B cell (primary cell): ENCODE data around the gene LILRB1. TPM values are rescaled to one million over a fixed set of nuclear protein-coding genes. Genes with fewer than 3 reads are reported as not detected.
"Not testable (repeated sequence)": the region's sequence is repeated elsewhere in the genome, so short reads cannot be mapped to it uniquely, and the experiment has no call there.

Source experiments
- ATAC-seq: fragments of 200-7000 bp; cut with Tn5 transposase; one replicate; pipeline ENCODE4 v1.10.0; 2021; ENCODE audit warnings: low read depth, mild to moderate bottlenecking, moderate number of reproducible peaks, moderate library complexity
- CTCF ChIA-PET: fragments of 350-600 bp; sonication (Branson Sonifier 250); formaldehyde crosslinking; loops from one replicate; lab custom pipeline; 2021; ENCODE audit warnings: antibody characterized with exemption, inconsistent platforms; lab: Charles Lee
- POLR2A ChIA-PET: fragments of 350-600 bp; sonication (Branson Sonifier 250); formaldehyde crosslinking; loops from one replicate; lab custom pipeline; 2021; ENCODE audit warnings: antibody characterized with exemption; lab: Charles Lee
- DNase-seq: peaks from one replicate; pipeline ENCODE4 v3.0.0; 2013
- H2AFZ ChIP-seq: 2 replicates; pipeline ENCODE4 v1.6.1; 2012; ENCODE audit warnings: mild to moderate bottlenecking, low read depth, low read length; ENCODE audit not compliant: insufficient read depth, poor library complexity, severe bottlenecking
- H3K27ac ChIP-seq, 2 donors: 1 replicate in 1 of 2; 2 replicates in 1 of 2; pipeline ENCODE4 v1.5.1; 2012 to 2013; ENCODE audit warnings: low read length in 2 of 2, mild to moderate bottlenecking in 2 of 2, moderate library complexity in 1 of 2
- H3K27me3 ChIP-seq, 4 experiments: fragments of 200-600 bp in 1 of 4; sonication (generic) in 1 of 4; replicated peaks in 1 of 4; 1 replicate in 2 of 4; 2 replicates in 2 of 4; pipeline versions ENCODE4 v1.6.1 to v1.7.0; 2013 to 2016; ENCODE audit warnings: low read length in 3 of 4, mild to moderate bottlenecking in 2 of 4, mixed read lengths in 1 of 4, moderate library complexity in 1 of 4; ENCODE audit not compliant: insufficient read depth in 4 of 4, control insufficient read depth in 3 of 4; ENCODE audit errors: control extremely low read depth in 1 of 4
- H3K36me3 ChIP-seq, 2 experiments: replicated peaks in 1 of 2; 1 replicate in 1 of 2; 2 replicates in 1 of 2; pipeline versions ENCODE4 v1.6.1 to v1.7.1; 2013; ENCODE audit warnings: low read length in 1 of 2; ENCODE audit not compliant: insufficient read depth in 2 of 2, control insufficient read depth in 1 of 2; ENCODE audit errors: control extremely low read depth in 1 of 2, extremely low read depth in 1 of 2
- H3K4me1 ChIP-seq, 2 donors: fragments of 200-600 bp in 1 of 2; sonication (generic) in 1 of 2; 1 replicate in 1 of 2; 2 replicates in 1 of 2; pipeline versions ENCODE4 v1.5.1 to v1.6.1; 2013 to 2017; ENCODE audit warnings: low read length in 2 of 2; ENCODE audit not compliant: control insufficient read depth in 2 of 2, insufficient read depth in 2 of 2
- H3K4me2 ChIP-seq: replicated peaks from 2 replicates; pipeline ENCODE3; 2012; ENCODE audit warnings: mild to moderate bottlenecking, low read depth, low read length; ENCODE audit not compliant: poor library complexity, severe bottlenecking
- H3K4me3 ChIP-seq, 5 experiments: fragments of 200-600 bp in 1 of 5; sonication (generic) in 1 of 5; 1 replicate in 3 of 5; 2 replicates in 2 of 5; pipeline versions ENCODE4 v1.5.1 to v1.7.0; 2011 to 2016; ENCODE audit warnings: low read length in 4 of 5, mild to moderate bottlenecking in 4 of 5, low read depth in 2 of 5, control low read depth in 1 of 5, moderate library complexity in 1 of 5; ENCODE audit not compliant: insufficient read depth in 1 of 5; ENCODE audit errors: control extremely low read depth in 1 of 5, extremely low read depth in 1 of 5
- H3K79me2 ChIP-seq: fragments of 200-600 bp; sonication (generic); one replicate; pipeline ENCODE4 v1.6.0; 2016; ENCODE audit warnings: low read length; ENCODE audit not compliant: control insufficient read depth, insufficient read depth
- H3K9ac ChIP-seq: fragments of 200-600 bp; sonication (generic); 2 replicates; pipeline ENCODE4 v1.6.1; 2017; ENCODE audit warnings: mild to moderate bottlenecking, low read length, moderate library complexity
- H3K9me3 ChIP-seq, 3 donors: one replicate each; pipeline versions ENCODE4 v1.6.1 to v1.7.1; 2013; ENCODE audit warnings: low read length in 2 of 3; ENCODE audit not compliant: control insufficient read depth in 2 of 3, insufficient read depth in 1 of 3; ENCODE audit errors: control extremely low read depth in 1 of 3
- H4K20me1 ChIP-seq: 2 replicates; pipeline ENCODE4 v1.6.0; 2012; ENCODE audit warnings: mild to moderate bottlenecking, low read length; ENCODE audit not compliant: insufficient read depth, control insufficient read depth, poor library complexity, severe bottlenecking
- H3K27ac Mint-ChIP-seq: one replicate; pipeline ENCODE4 v1.8.0; 2021; ENCODE audit warnings: mixed read lengths
- H3K27me3 Mint-ChIP-seq: one replicate; pipeline ENCODE4 v1.8.0; 2021; ENCODE audit warnings: mixed read lengths
- H3K4me1 Mint-ChIP-seq: one replicate; pipeline ENCODE4 v1.8.0; 2021; ENCODE audit warnings: mixed read lengths
- H3K4me3 Mint-ChIP-seq: one replicate; pipeline ENCODE4 v1.8.0; 2021; ENCODE audit warnings: mixed read lengths
- H3K9me3 Mint-ChIP-seq: one replicate; pipeline ENCODE4 v1.8.0; 2022; ENCODE audit warnings: mixed read lengths; ENCODE audit not compliant: insufficient read depth
- EZH2 ChIP-seq: IDR thresholded peaks from 2 replicates; pipeline ENCODE4 v1.6.1; 2012; ENCODE audit warnings: borderline replicate concordance, low read depth, mild to moderate bottlenecking, moderate library complexity, low read length; ENCODE audit not compliant: insufficient read depth, poor library complexity, severe bottlenecking
- WGBS: methylation state at CpG from one replicate; pipeline ENCODE4 v1.1.5; 2013; ENCODE audit warnings: missing lambda C conversion rate; ENCODE audit not compliant: insufficient coverage; 5-methylcytosine and 5-hydroxymethylcytosine counted together
- intact Hi-C: fragments of 100-400 bp; cut with micrococcal nuclease; formaldehyde crosslinking; loops from one replicate; pipeline ENCODE4 v1.10.0; 2022
- polyA plus RNA-seq: library from polyadenylated mRNA; depleted of rRNA; stranded (reverse); fragments of >200 nt; gene quantifications from 2 replicates; pipeline ENCODE4 v1.2.3, GENCODE V29; 2012
- total RNA-seq, 2 donors: library from RNA; stranded (reverse); fragments of 120-200 nt in 1 of 2; gene quantifications; 1 replicate in 1 of 2; 2 replicates in 1 of 2; pipeline versions ENCODE4 v1.2.3 to v1.2.4, GENCODE V29; 2013 to 2022

Gene LILRB1
- total and polyA plus RNA-seq, 2 donors (not counting 1 experiment from before 2014, with no cell fraction given): 138 to 170 TPM

DNA sequence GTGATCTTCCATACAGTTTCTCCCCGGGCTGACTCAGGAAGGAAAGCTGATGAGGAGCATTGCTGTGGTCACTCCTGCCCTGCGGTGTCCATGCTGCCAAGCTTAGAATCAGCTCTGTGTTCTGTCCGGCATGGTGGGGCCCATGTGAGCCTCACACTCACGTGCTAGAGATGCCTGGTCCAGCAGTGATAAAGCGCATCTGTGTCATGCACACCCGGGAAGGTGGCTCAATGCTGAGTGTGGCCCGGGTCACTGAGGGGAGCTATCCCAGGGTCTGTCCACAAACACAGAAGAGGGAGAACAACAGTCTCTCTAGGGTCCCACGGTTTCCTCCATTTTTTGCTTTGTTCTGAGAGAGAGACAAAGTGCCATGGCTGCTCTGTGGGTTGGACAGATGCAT is 3.5 kb upstream of the LILRB1 start:
- no peak for TF ChIP-seq EZH2
- no peak overlapping the region for H3K4me2 ChIP-seq
- H3K27ac ChIP-seq: peak overlapping the region in 1 of 2 donors; percentile 87
- no peak overlapping the region for H3K4me3 ChIP-seq
- Mint-ChIP-seq H3K4me3 (no peak overlapping the region), H3K27me3 (no peaks in the 10 kb centered on the region), H3K27ac (peak overlapping the region; percentile 92), H3K9me3 (no peaks in the 10 kb centered on the region), H3K4me1 (peaks cover 86% of the 10 kb centered on the region)
- WGBS: 98% methylated on average over 8 of the region's 8 CpGs
- H3K9ac ChIP-seq: no peak overlapping the region
- ChIA-PET CTCF (interaction anchor here (1.2 to 1.6 kb wide), 4 partner anchors 9 to 145 kb away, joined by 3 to 6 read pairs (median 4); no protein-coding TSS in a partner anchor), POLR2A (interaction anchor here (1.5 kb wide), 1 partner anchor 10 kb away, joined by 4 read pairs; no protein-coding TSS in a partner anchor)
- DNase-seq: no peak
- H3K79me2 ChIP-seq: peaks cover 93% of the 10 kb centered on the region
- peaks cover 28% of the 10 kb centered on the region for H4K20me1 ChIP-seq
- peaks cover 0 to 8% (median 0%) of the 10 kb centered on the region in 3 donors for H3K9me3 ChIP-seq
- H2AFZ ChIP-seq: no peak overlapping the region
- intact Hi-C loops: no loop called here
- H3K36me3 ChIP-seq: peaks cover 3 to 33% of the 10 kb centered on the region in 2 experiments
- peaks cover 85 to 86% of the 10 kb centered on the region in 2 donors for H3K4me1 ChIP-seq
- no peaks in the 10 kb centered on the region for H3K27me3 ChIP-seq
- ATAC-seq: no peak

DNA sequence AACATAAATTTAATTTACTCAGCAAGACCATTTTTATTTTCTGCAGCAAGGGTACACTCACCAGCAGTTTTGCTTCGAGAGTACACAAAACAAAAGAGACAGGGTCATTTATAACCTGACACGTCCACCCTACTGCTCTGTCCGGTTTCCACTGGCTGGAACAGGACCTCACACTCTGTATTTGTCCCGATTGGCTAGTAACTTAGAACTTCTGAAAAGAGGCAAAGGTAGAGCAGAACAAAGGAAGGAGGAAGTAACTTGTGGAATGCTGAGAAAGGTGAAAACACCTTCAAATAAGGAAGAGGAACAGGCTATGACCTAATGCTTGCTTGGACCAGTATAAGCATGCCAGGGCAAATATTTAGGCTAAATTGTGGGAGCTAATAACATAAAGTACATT is 2.4 kb upstream of the LILRB1 start:
- peaks cover 74% of the 10 kb centered on the region for H3K4me1 Mint-ChIP-seq
- H2AFZ ChIP-seq, H3K27me3 ChIP-seq, H3K9me3 Mint-ChIP-seq, H3K9me3 ChIP-seq, intact Hi-C loops, DNase-seq, H3K27me3 Mint-ChIP-seq, H3K9ac ChIP-seq, ATAC-seq, H3K4me3 ChIP-seq, POLR2A ChIA-PET: not testable (repeated sequence)
- H3K4me3 Mint-ChIP-seq: peak overlapping the region; percentile 23
- Histone ChIP-seq H3K79me2 (peaks cover 85% of the 10 kb centered on the region), H3K27ac (peak overlapping the region; percentile 28 to 87), H3K4me2 (peak overlapping the region; percentile 22), H4K20me1 (peaks cover 39% of the 10 kb centered on the region), H3K36me3 (peaks cover 3 to 44% of the 10 kb centered on the region in 2 experiments), H3K4me1 (peaks cover 75 to 78% of the 10 kb centered on the region in 2 donors)
- H3K27ac Mint-ChIP-seq: peak overlapping the region; percentile 92
- CTCF ChIA-PET: interaction anchor here (1.1 to 1.6 kb wide), 3 partner anchors 26 to 146 kb away, joined by 3 to 6 read pairs (median 5); no protein-coding TSS in a partner anchor
- WGBS: 94% methylated on average over 4 of the region's 4 CpGs
